Body of pancreas (tissue), 4 donors: Measurements from ENCODE around the gene PANX2.

Experiments
- CTCF ChIP-seq, 7 experiments: fragments of 450-650 bp in 4 of 7; fragments of 200-600 bp in 3 of 7; sonication (generic) in 3 of 7; IDR thresholded peaks; one replicate each; pipeline ENCODE4 v1.5.1; 2016 to 2019; ENCODE audit warnings: antibody characterized with exemption in 7 of 7
- POLR2A ChIP-seq, 3 donors: fragments of 450-650 bp; IDR thresholded peaks; one replicate each; pipeline ENCODE4 v1.6.1; 2016; ENCODE audit warnings: antibody characterized with exemption in 3 of 3, mild to moderate bottlenecking in 2 of 3

DNA sequence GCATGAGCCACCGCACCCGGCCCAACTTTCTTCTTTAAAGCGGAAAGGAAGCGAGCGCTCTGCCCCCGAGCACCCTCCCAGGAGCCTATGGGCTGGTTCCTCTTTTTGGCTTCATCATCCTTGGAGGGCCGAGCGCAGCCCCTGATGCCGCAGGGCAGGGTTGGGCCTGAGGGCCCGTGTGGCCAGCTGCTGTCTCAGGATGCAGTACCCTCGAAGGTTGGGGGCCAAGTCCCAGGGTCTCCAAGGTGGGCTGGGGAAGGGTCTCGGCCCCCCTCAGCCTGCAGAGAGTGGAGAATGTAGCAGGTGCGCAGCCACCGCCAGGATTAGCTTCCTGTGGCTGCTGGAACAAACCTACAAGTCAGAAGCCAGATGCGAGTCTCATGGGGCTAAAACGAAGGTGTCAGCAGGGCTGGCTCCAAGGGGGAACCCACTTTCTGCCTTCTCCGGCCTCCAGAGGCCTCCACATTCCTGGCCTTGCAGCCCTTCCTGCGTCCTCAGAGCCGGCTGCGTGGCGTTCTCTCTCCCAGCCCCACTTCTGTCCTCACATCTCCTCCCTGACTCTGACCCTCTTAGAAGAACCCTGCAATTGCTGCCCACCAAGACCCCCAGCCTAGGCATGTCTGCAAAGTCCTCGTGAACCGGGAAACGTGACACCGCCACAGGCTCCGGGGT lies 2.9 kb downstream of the PANX2 start:
- TF ChIP-seq CTCF (IDR thresholded peaks at IDR 0.05) (no peak), POLR2A (IDR thresholded peaks at IDR 0.05) (no peak)
